GM06990 (cell line): ENCODE results near the gene PKP2.
"Not testable (repeated sequence)": the region's sequence is repeated elsewhere in the genome, so short reads cannot be mapped to it uniquely, and the experiment has no call there.

ENCODE experiments used
- DNase-seq: peaks from one replicate; pipeline ENCODE4 v3.0.0-alpha.2; 2011; ENCODE audit not compliant: insufficient read length; ENCODE audit errors: extremely low read depth
- H3K27me3 ChIP-seq: replicated peaks from 2 replicates; pipeline ENCODE4 v1.6.0; 2011; ENCODE audit warnings: low read length; ENCODE audit not compliant: control insufficient read depth, insufficient read depth
- H3K36me3 ChIP-seq: 2 replicates; pipeline ENCODE4 v1.5.1; 2011; ENCODE audit warnings: low read length; ENCODE audit not compliant: control insufficient read depth, insufficient read depth
- H3K4me3 ChIP-seq: replicated peaks from 2 replicates; pipeline ENCODE4 v1.5.1; 2011; ENCODE audit warnings: low read depth, mild to moderate bottlenecking, control low read depth, low read length
- CTCF ChIP-seq: IDR thresholded peaks from 2 replicates; pipeline ENCODE4 v1.5.1; 2011; ENCODE audit warnings: low read length, control low read depth, mild to moderate bottlenecking, inconsistent platforms; ENCODE audit not compliant: insufficient read depth, poor library complexity, severe bottlenecking

PKP2 gene

DNA sequence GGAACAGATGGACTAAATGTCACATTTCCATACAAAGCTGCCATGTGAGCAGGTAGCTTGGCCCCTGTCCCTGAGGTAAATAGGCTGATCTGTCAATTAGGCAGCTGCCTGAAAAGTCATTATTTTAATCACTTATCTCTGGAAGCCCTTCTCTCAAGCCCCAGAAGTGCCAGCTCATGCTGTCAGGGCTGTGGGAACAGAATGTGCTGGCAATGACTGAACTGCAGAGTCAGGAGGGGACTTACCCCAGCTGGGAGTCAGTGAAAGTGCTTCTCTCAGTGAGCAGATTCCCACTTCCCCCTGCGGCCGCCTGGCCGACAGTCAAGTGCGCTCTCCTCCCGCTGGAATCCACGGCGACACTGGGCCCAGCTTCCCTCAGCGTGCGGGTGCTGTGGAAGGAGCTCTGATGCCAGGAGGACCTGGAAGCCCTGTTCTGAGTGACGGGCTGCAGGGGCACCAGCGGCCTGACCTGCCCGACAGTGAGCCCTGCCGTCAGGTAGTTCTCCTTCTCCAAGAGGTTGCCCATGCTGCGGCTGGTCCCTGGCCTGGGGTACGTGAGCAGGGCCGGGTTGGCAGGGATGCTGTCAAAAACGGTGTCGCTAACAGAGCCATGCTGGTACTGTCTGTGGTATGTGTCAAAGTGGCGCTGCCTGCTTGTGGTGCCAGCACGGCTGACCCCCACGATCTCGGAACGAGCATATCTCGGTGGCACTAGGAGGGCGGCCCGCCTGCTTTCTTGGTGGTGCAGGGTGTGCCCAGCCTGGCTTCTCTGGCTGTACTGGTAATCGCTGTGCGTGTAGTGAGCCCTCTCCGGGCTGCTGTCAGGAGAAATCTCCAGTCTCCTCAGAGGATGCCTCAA is 18.7 kb downstream of the PKP2 start:
- H3K27me3 ChIP-seq = no peaks in the 10 kb centered on the region
- no peak for TF ChIP-seq CTCF
- H3K36me3 ChIP-seq = no peaks in the 10 kb centered on the region
- H3K4me3 ChIP-seq = no peak overlapping the region
- no peak for DNase-seq

DNA sequence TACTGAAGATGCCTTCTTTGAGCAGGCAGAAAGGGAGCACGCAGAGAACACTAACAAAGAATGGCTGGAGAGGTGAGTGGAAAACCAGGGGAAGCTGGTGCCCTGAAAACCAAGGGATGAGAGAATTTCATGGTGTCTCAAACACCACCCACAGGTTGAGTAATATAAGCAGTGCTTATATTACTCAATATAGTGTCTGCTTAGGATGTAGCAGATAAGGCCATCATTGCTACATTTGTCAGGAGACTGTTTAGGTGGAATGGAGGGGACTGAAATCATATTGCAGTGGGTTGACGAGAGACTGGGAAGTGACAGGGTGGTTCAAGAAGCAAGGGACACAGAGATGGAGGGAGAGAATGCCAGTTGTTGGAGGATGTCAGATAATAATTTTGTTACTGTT is 20.6 kb downstream of the PKP2 start:
- Histone ChIP-seq H3K36me3 (no peaks in the 10 kb centered on the region), H3K27me3 (no peaks in the 10 kb centered on the region), H3K4me3 (no peak overlapping the region)
- TF ChIP-seq CTCF = no peak
- no peak for DNase-seq

- no peaks in the 10 kb centered on the region for H3K36me3 ChIP-seq
- no peak for TF ChIP-seq CTCF
- H3K27me3 ChIP-seq = no peaks in the 10 kb centered on the region
- no peak for DNase-seq
- no peak overlapping the region for H3K4me3 ChIP-seq
These were observed 21.6 kb downstream of the PKP2 start for GRCh38 chr12:32874975-32875374.

DNA sequence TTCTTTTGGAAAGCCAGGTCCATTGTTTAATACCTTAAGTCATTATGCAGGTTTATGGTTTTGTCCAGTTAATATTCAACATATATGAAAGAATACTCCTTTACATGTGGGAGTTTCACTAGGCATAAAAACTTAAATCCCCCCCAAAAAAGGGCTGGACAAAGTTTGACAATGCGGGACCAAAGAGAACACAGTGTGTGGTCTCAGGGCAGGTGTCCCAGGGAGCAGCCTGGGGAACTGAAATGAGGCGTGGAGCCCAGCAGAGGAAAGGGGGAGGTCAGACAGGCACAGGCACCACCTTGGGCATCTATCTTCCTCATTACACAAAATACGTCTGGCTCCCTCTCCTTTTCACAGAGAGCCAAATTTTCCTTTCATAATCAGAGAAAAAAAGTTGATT is 22.5 kb downstream of the PKP2 start:
- no peak for TF ChIP-seq CTCF
- Histone ChIP-seq H3K36me3 (no peaks in the 10 kb centered on the region), H3K27me3 (no peaks in the 10 kb centered on the region), H3K4me3 (no peak overlapping the region)
- DNase-seq = no peak

GRCh38 chr12:32872416-32872815 is 24.2 kb downstream of the PKP2 start:
- DNase-seq, H3K36me3 ChIP-seq, H3K27me3 ChIP-seq, H3K4me3 ChIP-seq: not testable (repeated sequence)

- H3K27me3 ChIP-seq = no peaks in the 10 kb centered on the region
- no peak overlapping the region for H3K4me3 ChIP-seq
- TF ChIP-seq CTCF = no peak
- H3K36me3 ChIP-seq = no peaks in the 10 kb centered on the region
- DNase-seq = no peak
These were observed 25.9 kb downstream of the PKP2 start for GRCh38 chr12:32870716-32871115.
